HT1080 (cell line): ENCODE measurements around the gene COX14. TPM values are rescaled to one million over a fixed set of nuclear protein-coding genes. Genes with fewer than 3 reads are reported as not detected.
A peak's percentile ranks its signal among the peaks of the same experiment; 100 is the strongest.

Experiments
- DNase-seq: peaks from one replicate; pipeline ENCODE4 v3.0.0-alpha.2; 2015; ENCODE audit warnings: low read depth
- total RNA-seq: library from RNA; depleted of rRNA; stranded (reverse); fragments of >200 nt; shearing (Covaris generic); gene quantifications from 2 replicates; pipeline ENCODE4 v1.2.3, GENCODE V29; 2014

COX14 gene
- total RNA-seq, 1 experiment from 2014 or later, result 58.9 TPM

GRCh38 chr12:50084775-50085614 lies 27.0 kb upstream of the COX14 start, which contains the start of gene SMARCD1:
Gene SMARCD1 (plus strand): TSS chr12:50085342. CDS start chr12:50085370, 28 bp downstream.
- DNase-seq, result peak; percentile 94

GRCh38 chr12:50085615-50086072 lies 26.4 kb upstream of the COX14 start:
- DNase-seq, result no peak

GRCh38 chr12:50086148-50086547 lies 25.9 kb upstream of the COX14 start:
- DNase-seq, result no peak

- no peak for DNase-seq
Observed at GRCh38 chr12:50087151-50087550, 24.9 kb upstream of the COX14 start.

- peak; percentile 95 for DNase-seq
Observed at GRCh38 chr12:50087995-50088394, 24.0 kb upstream of the COX14 start.

- peak; percentile 44 for DNase-seq
Observed at GRCh38 chr12:50088577-50089335, 23.3 kb upstream of the COX14 start.

- DNase-seq, result no peak
Observed at GRCh38 chr12:50089730-50090129, 22.3 kb upstream of the COX14 start.

- no peak for DNase-seq
Observed at GRCh38 chr12:50090391-50090790, 21.6 kb upstream of the COX14 start.

- no peak for DNase-seq
Observed at GRCh38 chr12:50097952-50098351, 14.1 kb upstream of the COX14 start.

GRCh38 chr12:50099302-50100008 lies 12.6 kb upstream of the COX14 start:
- DNase-seq, result peak; percentile 52

- no peak for DNase-seq
Observed at GRCh38 chr12:50100561-50100960, 11.5 kb upstream of the COX14 start.

GRCh38 chr12:50101663-50102062 lies 10.4 kb upstream of the COX14 start:
- DNase-seq, result peak; percentile 42

GRCh38 chr12:50102131-50102531 lies 9.9 kb upstream of the COX14 start:
- no peak for DNase-seq

- DNase-seq, result no peak
Observed at GRCh38 chr12:50102646-50103309, 9.3 kb upstream of the COX14 start.

- no peak for DNase-seq
Observed at GRCh38 chr12:50103351-50103750, 8.7 kb upstream of the COX14 start.

GRCh38 chr12:50103767-50104321 lies 8.2 kb upstream of the COX14 start, which contains the start of gene GPD1:
Gene GPD1 (plus strand): TSS chr12:50104008. CDS start chr12:50104051, 43 bp downstream.
- no peak for DNase-seq

- no peak for DNase-seq
Observed at GRCh38 chr12:50104417-50105366, 7.3 kb upstream of the COX14 start.

- no peak for DNase-seq
Observed at GRCh38 chr12:50105913-50106450, 6.1 kb upstream of the COX14 start.

- DNase-seq, result no peak
Observed at GRCh38 chr12:50106907-50107306, 5.1 kb upstream of the COX14 start.
